ENCODE measurements around the gene TNFRSF4.

DNA sequence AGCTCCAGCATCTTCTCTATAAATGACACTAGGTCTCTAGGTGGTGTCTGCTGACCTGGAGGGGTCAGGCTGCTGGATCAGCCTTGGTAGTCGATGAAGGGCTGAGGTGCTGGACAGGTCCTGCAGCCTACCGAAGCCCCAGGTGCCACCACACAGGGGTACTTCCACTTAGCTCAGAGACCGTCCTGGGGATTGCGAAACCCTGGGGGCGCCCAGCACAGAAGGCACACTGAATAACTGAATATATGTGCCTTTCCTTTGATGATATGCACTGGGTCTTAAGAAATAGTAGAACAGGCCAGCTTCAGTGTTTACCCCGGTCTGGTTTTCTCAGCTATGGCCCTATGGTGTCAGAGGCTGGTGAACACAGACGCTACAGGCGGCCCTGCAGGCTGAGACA, 48.8 kb upstream of the TNFRSF4 start:
- no peak for TF ChIP-seq ZBTB21 (CRISPR knock-in tag; IDR thresholded peaks at IDR 0.05)
- TF ChIP-seq DPF2 (CRISPR knock-in tag; IDR thresholded peaks at IDR 0.05; ENCODE audit: borderline replicate concordance, low read depth) = no peak
- no peak for TF ChIP-seq CTCF (CRISPR knock-in tag; IDR thresholded peaks at IDR 0.05)
- no peak for TF ChIP-seq HMG20B (CRISPR knock-in tag; conservative IDR thresholded peaks at IDR 0.05)
- no peak for TF ChIP-seq GABPA (IDR thresholded peaks at IDR 0.05; ENCODE audit: low read depth, low read length)
- TF ChIP-seq GABPA (CRISPR knock-in tag; IDR thresholded peaks at IDR 0.05; ENCODE audit: low read depth) = no peak
- no peak for TF ChIP-seq FOXA1 (IDR thresholded peaks at IDR 0.05)
- TF ChIP-seq FOXA1 (CRISPR knock-in tag; IDR thresholded peaks at IDR 0.05) = no peak
- TF ChIP-seq ZFP41 (CRISPR knock-in tag; IDR thresholded peaks at IDR 0.05; ENCODE audit: borderline replicate concordance) = no peak
- no peak for TF ChIP-seq ZNF609 (CRISPR knock-in tag; IDR thresholded peaks at IDR 0.05; ENCODE audit: borderline replicate concordance)
- no peak for TF ChIP-seq ZEB1 (IDR thresholded peaks at IDR 0.05; ENCODE audit: insufficient replicate concordance, low read depth)
